ENCODE measurements around the gene PCDHB15.

PCDHB15 gene

GRCh38 chr5:141298376-141298775 is 53.2 kb downstream of the PCDHB15 start:
- TF ChIP-seq CTCF (IDR thresholded peaks at IDR 0.05; ENCODE audit: insufficient read depth, low read depth, low read length, missing control alignments), result no peak
- H3K4me3 ChIP-seq (ENCODE audit: low read length), result no peak overlapping the region
- no peak for DNase-seq (ENCODE audit: low read depth)

Data from epithelial cell of esophagus (primary cell).